Effector memory CD4-positive, alpha-beta T cell (primary cell): Measurements from ENCODE around the gene CADPS.

Experiments used
- DNase-seq, 3 donors: peaks; one replicate each; pipeline ENCODE4 v3.0.0-alpha.2; 2020
- H3K27ac ChIP-seq: 2 replicates; pipeline ENCODE4 v1.7.0; 2013; ENCODE audit warnings: mild to moderate bottlenecking, low read length, moderate library complexity; ENCODE audit not compliant: insufficient read depth, poor library complexity, severe bottlenecking
- H3K27me3 ChIP-seq: replicated peaks from 2 replicates; pipeline ENCODE4 v1.7.0; 2013; ENCODE audit warnings: mild to moderate bottlenecking, low read length; ENCODE audit not compliant: insufficient read depth, control insufficient read depth, poor library complexity, severe bottlenecking
- H3K36me3 ChIP-seq: 2 replicates; pipeline ENCODE4 v1.7.0; 2013; ENCODE audit warnings: mild to moderate bottlenecking, low read length, moderate library complexity; ENCODE audit not compliant: control insufficient read depth, insufficient read depth
- H3K4me1 ChIP-seq: 2 replicates; pipeline ENCODE4 v1.7.0; 2013; ENCODE audit warnings: low read length, mild to moderate bottlenecking; ENCODE audit not compliant: control insufficient read depth, insufficient read depth, poor library complexity, severe bottlenecking
- H3K4me3 ChIP-seq: 2 replicates; pipeline ENCODE4 v1.7.0; 2013; ENCODE audit warnings: low read length, low read depth, mild to moderate bottlenecking; ENCODE audit not compliant: insufficient read depth, poor library complexity, severe bottlenecking
- H3K9me3 ChIP-seq: 2 replicates; pipeline ENCODE4 v1.7.0; 2013; ENCODE audit warnings: mild to moderate bottlenecking, low read length, moderate library complexity; ENCODE audit not compliant: control insufficient read depth

Gene CADPS

GRCh38 chr3:62451211-62451887 is 423.9 kb downstream of the CADPS start:
- Histone ChIP-seq H3K4me1 (no peaks in the 10 kb centered on the region), H3K27me3 (no peaks in the 10 kb centered on the region), H3K36me3 (no peaks in the 10 kb centered on the region), H3K9me3 (no peaks in the 10 kb centered on the region), H3K4me3 (no peak overlapping the region), H3K27ac (no peak overlapping the region)
- DNase-seq = no peak

GRCh38 chr3:62446337-62446940 is 428.8 kb downstream of the CADPS start:
- Histone ChIP-seq H3K27me3 (no peaks in the 10 kb centered on the region), H3K9me3 (no peaks in the 10 kb centered on the region), H3K36me3 (no peaks in the 10 kb centered on the region), H3K4me1 (no peaks in the 10 kb centered on the region), H3K27ac (no peak overlapping the region), H3K4me3 (no peak overlapping the region)
- DNase-seq = no peak

GRCh38 chr3:62445275-62445674 is 429.9 kb downstream of the CADPS start:
- Histone ChIP-seq H3K27me3 (no peaks in the 10 kb centered on the region), H3K9me3 (no peaks in the 10 kb centered on the region), H3K4me3 (peak overlapping the region; percentile 10), H3K27ac (no peak overlapping the region), H3K36me3 (no peaks in the 10 kb centered on the region), H3K4me1 (no peaks in the 10 kb centered on the region)
- DNase-seq = no peak

- no peak for DNase-seq
- Histone ChIP-seq H3K4me1 (no peaks in the 10 kb centered on the region), H3K27ac (no peak overlapping the region), H3K9me3 (no peaks in the 10 kb centered on the region), H3K4me3 (no peak overlapping the region), H3K27me3 (no peaks in the 10 kb centered on the region), H3K36me3 (no peaks in the 10 kb centered on the region)
Observed at GRCh38 chr3:62439978-62440377, 435.2 kb downstream of the CADPS start.

DNA sequence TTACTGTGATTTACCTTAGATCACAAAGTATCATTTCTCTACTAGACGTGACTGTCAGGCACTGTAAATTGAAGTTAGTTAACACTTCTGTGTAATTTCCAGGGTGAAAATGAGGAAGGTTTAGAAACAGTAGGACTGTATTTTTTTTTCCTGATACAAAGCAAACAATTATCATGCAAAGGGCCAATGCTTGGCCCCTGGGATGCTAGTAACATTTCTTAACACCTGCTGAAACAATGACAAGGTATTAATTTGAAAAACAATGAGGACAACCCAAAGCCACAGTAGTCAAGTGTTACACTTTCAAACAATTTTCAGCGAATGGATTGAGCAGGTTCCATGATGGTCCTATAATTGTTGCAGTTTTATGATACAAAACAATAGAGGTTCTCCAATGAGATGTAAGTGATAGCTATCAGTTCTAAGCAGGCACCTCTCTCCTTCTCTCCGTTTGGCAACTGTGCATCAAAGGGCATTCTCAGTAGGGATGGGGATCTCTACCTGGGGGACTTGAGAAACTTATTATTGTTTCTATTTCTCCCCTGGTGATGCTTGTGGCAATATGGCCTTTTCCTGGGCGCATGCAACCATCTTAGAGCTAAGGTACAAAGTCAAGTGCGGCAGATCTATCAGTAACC is 435.9 kb downstream of the CADPS start:
- Histone ChIP-seq H3K36me3 (no peaks in the 10 kb centered on the region), H3K4me1 (no peaks in the 10 kb centered on the region), H3K9me3 (no peaks in the 10 kb centered on the region), H3K4me3 (no peak overlapping the region), H3K27me3 (no peaks in the 10 kb centered on the region), H3K27ac (no peak overlapping the region)
- no peak for DNase-seq

DNA sequence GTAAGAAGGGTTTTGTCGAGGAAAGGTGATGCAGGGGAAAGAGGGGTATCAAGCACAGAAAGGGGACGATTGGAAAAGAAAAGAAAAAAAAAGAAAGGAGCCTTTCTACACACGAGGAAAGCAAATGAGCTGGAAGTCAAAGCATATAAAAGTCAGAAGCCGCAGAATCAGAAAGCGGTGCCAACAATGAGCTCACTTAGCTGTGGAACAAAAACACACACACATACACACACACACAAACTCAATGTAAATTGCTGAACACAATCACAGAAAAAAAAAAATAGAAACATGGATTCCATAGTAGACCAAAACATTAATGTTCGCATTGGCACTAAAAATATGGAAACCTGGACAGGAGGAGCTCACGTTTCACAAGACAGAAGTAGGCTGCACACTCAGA is 438.4 kb downstream of the CADPS start:
- Histone ChIP-seq H3K9me3 (no peaks in the 10 kb centered on the region), H3K4me1 (no peaks in the 10 kb centered on the region), H3K27ac (no peak overlapping the region), H3K4me3 (no peak overlapping the region), H3K27me3 (no peaks in the 10 kb centered on the region), H3K36me3 (no peaks in the 10 kb centered on the region)
- no peak for DNase-seq

- H3K27me3 ChIP-seq = no peaks in the 10 kb centered on the region
- no peak overlapping the region for H3K4me3 ChIP-seq
- no peak overlapping the region for H3K27ac ChIP-seq
- no peaks in the 10 kb centered on the region for H3K9me3 ChIP-seq
- H3K36me3 ChIP-seq = no peaks in the 10 kb centered on the region
- no peaks in the 10 kb centered on the region for H3K4me1 ChIP-seq
- no peak for DNase-seq
Observed at GRCh38 chr3:62433396-62433795, 441.8 kb downstream of the CADPS start.

GRCh38 chr3:62421207-62421606 is 454.0 kb downstream of the CADPS start:
- H3K36me3 ChIP-seq = no peaks in the 10 kb centered on the region
- no peak for DNase-seq
- no peaks in the 10 kb centered on the region for H3K27me3 ChIP-seq
- H3K4me3 ChIP-seq = no peak overlapping the region
- H3K27ac ChIP-seq = no peak overlapping the region
- no peaks in the 10 kb centered on the region for H3K4me1 ChIP-seq
- no peaks in the 10 kb centered on the region for H3K9me3 ChIP-seq

GRCh38 chr3:62416144-62416543 is 459.1 kb downstream of the CADPS start:
- no peak overlapping the region for H3K4me3 ChIP-seq

DNA sequence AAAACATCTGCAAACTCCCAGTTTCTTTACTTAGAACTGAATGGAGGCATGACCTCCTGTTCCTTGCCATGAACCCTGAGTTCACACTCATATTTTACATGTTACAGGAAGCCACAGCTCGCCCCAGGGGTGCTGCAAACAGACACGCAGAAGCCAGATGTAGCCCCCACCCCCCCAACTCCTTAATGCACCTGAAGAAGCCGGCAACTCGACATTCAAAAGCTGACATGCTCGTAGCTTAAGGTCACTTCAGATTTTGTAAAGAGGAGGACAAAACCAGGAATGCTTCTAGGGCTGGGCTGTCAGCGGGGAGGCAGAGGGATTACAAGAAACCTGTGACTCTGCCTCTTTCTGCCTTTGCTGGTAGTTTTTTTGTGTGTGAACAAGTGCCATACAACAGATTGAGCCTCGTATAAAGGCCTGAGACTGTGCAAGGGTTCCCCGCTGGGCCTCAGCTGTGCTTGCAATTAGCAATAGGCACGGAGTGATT is 459.9 kb downstream of the CADPS start:
- Histone ChIP-seq H3K4me1 (no peaks in the 10 kb centered on the region), H3K4me3 (no peak overlapping the region), H3K27ac (no peak overlapping the region), H3K27me3 (no peaks in the 10 kb centered on the region), H3K9me3 (no peaks in the 10 kb centered on the region), H3K36me3 (no peaks in the 10 kb centered on the region)
- DNase-seq = no peak

More at GRCh38 chr3:62416144-62416543, 459.1 kb downstream of the CADPS start:
- Histone ChIP-seq H3K9me3 (no peaks in the 10 kb centered on the region), H3K27me3 (no peaks in the 10 kb centered on the region), H3K27ac (no peak overlapping the region), H3K36me3 (no peaks in the 10 kb centered on the region), H3K4me1 (no peaks in the 10 kb centered on the region)
- DNase-seq = no peak
